ENCODE results near the gene CLEC1B.
A peak's percentile ranks its signal among the peaks of the same experiment; 100 is the strongest.
"Not testable (repeated sequence)": the region's sequence is repeated elsewhere in the genome, so short reads cannot be mapped to it uniquely, and the experiment has no call there.

Gene CLEC1B

GRCh38 chr12:9999016-9999415, at the start of gene CLEC1B:
CLEC1B (minus strand) TSS chr12:9999121; CDS start chr12:9999100, 21 bp downstream.
- DNase-seq (ENCODE audit: low read depth): no peak

- DNase-seq (ENCODE audit: low read depth): no peak
These were observed 49.6 kb upstream of the CLEC1B start for GRCh38 chr12:10048526-10048925.

GRCh38 chr12:10042167-10042566, 43.2 kb upstream of the CLEC1B start:
- DNase-seq (ENCODE audit: low read depth): no peak

- DNase-seq (ENCODE audit: low read depth): no peak
These were observed 35.0 kb upstream of the CLEC1B start for GRCh38 chr12:10033783-10034545.

- DNase-seq (ENCODE audit: low read depth): peak; percentile 40
These were observed 32.9 kb upstream of the CLEC1B start for GRCh38 chr12:10031771-10032175.

GRCh38 chr12:10031321-10031720, 32.4 kb upstream of the CLEC1B start:
- no peak for DNase-seq (ENCODE audit: low read depth)

GRCh38 chr12:10030446-10030845, 31.5 kb upstream of the CLEC1B start, which contains the start of gene CLEC9A:
CLEC9A (plus strand) TSS chr12:10030682; CDS start chr12:10052688, 22,006 bp downstream.
- no peak for DNase-seq (ENCODE audit: low read depth)

GRCh38 chr12:10027721-10028120, 28.8 kb upstream of the CLEC1B start:
- DNase-seq (ENCODE audit: low read depth): peak; percentile 45

GRCh38 chr12:10027311-10027710, 28.4 kb upstream of the CLEC1B start:
- no peak for DNase-seq (ENCODE audit: low read depth)

- not testable (repeated sequence) for DNase-seq (ENCODE audit: low read depth)
These were observed 27.7 kb upstream of the CLEC1B start for GRCh38 chr12:10026666-10027065.

GRCh38 chr12:10025236-10025635, 26.3 kb upstream of the CLEC1B start:
- no peak for DNase-seq (ENCODE audit: low read depth)

- DNase-seq (ENCODE audit: low read depth): no peak
These were observed 22.4 kb upstream of the CLEC1B start for GRCh38 chr12:10021342-10021741.

GRCh38 chr12:10018386-10018785, 19.5 kb upstream of the CLEC1B start:
- DNase-seq (ENCODE audit: low read depth): no peak

GRCh38 chr12:10016881-10017280, 18.0 kb upstream of the CLEC1B start:
- no peak for DNase-seq (ENCODE audit: low read depth)

- no peak for DNase-seq (ENCODE audit: low read depth)
These were observed 16.5 kb upstream of the CLEC1B start for GRCh38 chr12:10015450-10015849.

- no peak for DNase-seq (ENCODE audit: low read depth)
These were observed 13.9 kb upstream of the CLEC1B start for GRCh38 chr12:10012630-10013330.

GRCh38 chr12:10001171-10001776, 2.4 kb upstream of the CLEC1B start:
- no peak for DNase-seq (ENCODE audit: low read depth)

GRCh38 chr12:9992296-9992695, 6.6 kb downstream of the CLEC1B start:
- no peak for DNase-seq (ENCODE audit: low read depth)

- DNase-seq (ENCODE audit: low read depth): no peak
These were observed 7.0 kb downstream of the CLEC1B start for GRCh38 chr12:9991876-9992275.

GRCh38 chr12:9980126-9980525, 18.8 kb downstream of the CLEC1B start:
- no peak for DNase-seq (ENCODE audit: low read depth)

GRCh38 chr12:9977916-9978315, 21.0 kb downstream of the CLEC1B start:
- DNase-seq (ENCODE audit: low read depth): no peak

- DNase-seq (ENCODE audit: low read depth): not testable (repeated sequence)
These were observed 22.3 kb downstream of the CLEC1B start for GRCh38 chr12:9976626-9977025.

- DNase-seq (ENCODE audit: low read depth): no peak
These were observed 23.3 kb downstream of the CLEC1B start for GRCh38 chr12:9975614-9976013.
